Astrocyte (in vitro differentiated cells and primary cell): ENCODE results near the gene RPAP3. TPM values are rescaled to one million over a fixed set of nuclear protein-coding genes. Genes with fewer than 3 reads are reported as not detected.

ENCODE experiments used
- DNase-seq: peaks from one replicate; pipeline ENCODE4 v3.0.0-alpha.2; 2010; ENCODE audit warnings: low read depth
- FAIRE-seq: peaks from 2 replicates; lab custom pipeline; 2011; peaks lifted over from hg19 to GRCh38; lab: Jason Lieb, UNC
- H2AFZ ChIP-seq: 2 replicates; pipeline ENCODE4 v1.6.0; 2012; ENCODE audit warnings: low read depth, low read length, inconsistent platforms
- H3K27ac ChIP-seq: 2 replicates; pipeline ENCODE4 v1.5.1; 2011; ENCODE audit warnings: low read depth, low read length, inconsistent platforms
- H3K27me3 ChIP-seq: 2 replicates; pipeline ENCODE4 v1.6.0; 2011; ENCODE audit warnings: low read length, inconsistent platforms; ENCODE audit not compliant: insufficient read depth
- H3K36me3 ChIP-seq: 2 replicates; pipeline ENCODE4 v1.5.1; 2011; ENCODE audit warnings: low read length, inconsistent platforms; ENCODE audit not compliant: insufficient read depth
- H3K4me1 ChIP-seq: 2 replicates; pipeline ENCODE4 v1.5.1; 2011; ENCODE audit warnings: low read length, inconsistent platforms; ENCODE audit not compliant: insufficient read depth
- H3K4me2 ChIP-seq: 2 replicates; pipeline ENCODE4 v1.6.0; 2012; ENCODE audit warnings: low read length, inconsistent platforms
- H3K4me3 ChIP-seq: 2 replicates; pipeline ENCODE4 v1.5.1; 2011; ENCODE audit warnings: low read depth, mild to moderate bottlenecking, low read length, inconsistent platforms; ENCODE audit not compliant: insufficient read depth
- H3K79me2 ChIP-seq: 2 replicates; pipeline ENCODE4 v1.6.0; 2012; ENCODE audit warnings: mild to moderate bottlenecking, low read length, inconsistent platforms; ENCODE audit not compliant: insufficient read depth
- H3K9ac ChIP-seq: 2 replicates; pipeline ENCODE4 v1.6.0; 2012; ENCODE audit warnings: mild to moderate bottlenecking, low read length, inconsistent platforms
- H3K9me3 ChIP-seq: 2 replicates; pipeline ENCODE4 v1.5.1; 2012; ENCODE audit warnings: low read depth, mild to moderate bottlenecking, low read length, inconsistent platforms; ENCODE audit not compliant: insufficient read depth
- H4K20me1 ChIP-seq: 2 replicates; pipeline ENCODE4 v1.6.0; 2012; ENCODE audit warnings: low read length, inconsistent platforms; ENCODE audit not compliant: insufficient read depth
- H3K27ac Mint-ChIP-seq: one replicate; pipeline ENCODE4 v1.8.0; 2021; ENCODE audit warnings: mild to moderate bottlenecking, mixed read lengths; ENCODE audit not compliant: unreplicated experiment
- H3K27me3 Mint-ChIP-seq: one replicate; pipeline ENCODE4 v1.8.0; 2021; ENCODE audit warnings: low read depth, mixed read lengths; ENCODE audit not compliant: unreplicated experiment
- H3K36me3 Mint-ChIP-seq: one replicate; pipeline ENCODE4 v1.8.0; 2021; ENCODE audit warnings: low read depth, mixed read lengths; ENCODE audit not compliant: unreplicated experiment
- H3K4me1 Mint-ChIP-seq: one replicate; pipeline ENCODE4 v1.8.0; 2021; ENCODE audit warnings: low read depth, mixed read lengths; ENCODE audit not compliant: unreplicated experiment
- H3K4me3 Mint-ChIP-seq: one replicate; pipeline ENCODE4 v1.8.0; 2021; ENCODE audit warnings: mild to moderate bottlenecking, moderate library complexity, mixed read lengths; ENCODE audit not compliant: unreplicated experiment
- H3K9me3 Mint-ChIP-seq: one replicate; pipeline ENCODE4 v1.8.0; 2021; ENCODE audit warnings: mild to moderate bottlenecking, mixed read lengths; ENCODE audit not compliant: unreplicated experiment
- EZH2 ChIP-seq: IDR thresholded peaks from 2 replicates; pipeline ENCODE4 v1.6.1; 2012; ENCODE audit warnings: mild to moderate bottlenecking, low read length, inconsistent platforms; ENCODE audit not compliant: insufficient read depth
- total RNA-seq: library from RNA; stranded (reverse); gene quantifications from 2 replicates; pipeline ENCODE4 v1.2.1, GENCODE V29; 2021
- TF ChIP-seq, protein P1 (sequence below): IDR thresholded peaks from 2 replicates; pipeline ENCODE4 v1.5.1; 2011; ENCODE audit warnings: low read depth, mild to moderate bottlenecking, inconsistent platforms, low read length, moderate library complexity; ENCODE audit not compliant: insufficient read depth

The RPAP3 gene
- total RNA-seq, 1 donor from 2014 or later: 39.2 TPM

DNA sequence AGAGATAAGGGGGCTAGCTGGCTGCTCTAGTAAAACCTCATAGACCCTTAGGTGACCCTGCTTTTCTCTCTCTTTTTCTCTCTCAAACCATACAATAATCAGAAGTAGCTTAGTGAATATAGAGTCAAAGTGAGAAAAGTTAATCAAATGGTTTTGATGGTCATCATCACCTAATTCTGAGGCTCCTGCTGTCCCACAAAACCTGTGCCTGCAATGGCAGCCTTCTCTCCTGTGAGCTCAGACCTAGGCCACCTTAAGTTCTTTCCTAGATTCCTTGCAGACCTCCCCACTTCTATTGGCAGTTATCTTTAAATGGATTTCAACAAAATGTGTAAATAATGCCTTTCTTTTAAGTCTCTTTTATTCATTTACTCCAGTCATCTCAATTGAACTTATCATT lies 1.5 kb upstream of the RPAP3 start:
- H3K36me3 ChIP-seq: no peaks in the 10 kb centered on the region
- H3K27me3 ChIP-seq: no peaks in the 10 kb centered on the region
- TF ChIP-seq, protein P1, sequence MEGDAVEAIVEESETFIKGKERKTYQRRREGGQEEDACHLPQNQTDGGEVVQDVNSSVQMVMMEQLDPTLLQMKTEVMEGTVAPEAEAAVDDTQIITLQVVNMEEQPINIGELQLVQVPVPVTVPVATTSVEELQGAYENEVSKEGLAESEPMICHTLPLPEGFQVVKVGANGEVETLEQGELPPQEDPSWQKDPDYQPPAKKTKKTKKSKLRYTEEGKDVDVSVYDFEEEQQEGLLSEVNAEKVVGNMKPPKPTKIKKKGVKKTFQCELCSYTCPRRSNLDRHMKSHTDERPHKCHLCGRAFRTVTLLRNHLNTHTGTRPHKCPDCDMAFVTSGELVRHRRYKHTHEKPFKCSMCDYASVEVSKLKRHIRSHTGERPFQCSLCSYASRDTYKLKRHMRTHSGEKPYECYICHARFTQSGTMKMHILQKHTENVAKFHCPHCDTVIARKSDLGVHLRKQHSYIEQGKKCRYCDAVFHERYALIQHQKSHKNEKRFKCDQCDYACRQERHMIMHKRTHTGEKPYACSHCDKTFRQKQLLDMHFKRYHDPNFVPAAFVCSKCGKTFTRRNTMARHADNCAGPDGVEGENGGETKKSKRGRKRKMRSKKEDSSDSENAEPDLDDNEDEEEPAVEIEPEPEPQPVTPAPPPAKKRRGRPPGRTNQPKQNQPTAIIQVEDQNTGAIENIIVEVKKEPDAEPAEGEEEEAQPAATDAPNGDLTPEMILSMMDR: no peak
- no peak for TF ChIP-seq EZH2
- H2AFZ ChIP-seq: no peak overlapping the region
- Mint-ChIP-seq H3K27ac (no peak overlapping the region), H3K9me3 (no peaks in the 10 kb centered on the region), H3K4me1 (peaks cover 10% of the 10 kb centered on the region), H3K27me3 (no peaks in the 10 kb centered on the region), H3K36me3 (no peaks in the 10 kb centered on the region), H3K4me3 (peak overlapping the region; percentile 30)
- H3K4me3 ChIP-seq: no peak overlapping the region
- peaks cover 3% of the 10 kb centered on the region for H3K4me1 ChIP-seq
- DNase-seq: no peak
- no peak for FAIRE-seq
- no peak overlapping the region for H3K9ac ChIP-seq
- peaks cover 38% of the 10 kb centered on the region for H3K79me2 ChIP-seq
- H3K27ac ChIP-seq: no peak overlapping the region
- peaks cover 23% of the 10 kb centered on the region for H4K20me1 ChIP-seq
- no peak overlapping the region for H3K4me2 ChIP-seq
- H3K9me3 ChIP-seq: no peaks in the 10 kb centered on the region

DNA sequence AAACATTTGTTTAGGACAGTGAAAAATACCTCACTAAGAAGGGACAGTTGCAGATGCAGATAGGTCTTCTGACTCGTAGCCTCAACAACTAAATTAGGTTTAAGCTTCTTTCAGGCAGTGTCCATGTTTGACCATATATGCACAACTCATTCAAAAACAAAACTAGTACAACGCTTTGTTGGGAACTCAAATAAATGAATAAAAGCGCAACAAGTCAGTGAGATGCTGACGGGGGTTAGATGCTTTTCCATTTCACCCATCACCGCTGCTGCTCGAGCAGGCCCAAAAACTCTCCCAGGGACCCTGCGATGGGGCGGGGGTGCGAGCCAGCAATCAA lies 633 bp downstream of the RPAP3 start:
- peak overlapping the region; percentile 82 for H3K9ac ChIP-seq
- H3K4me1 ChIP-seq: peaks cover 3% of the 10 kb centered on the region
- peak overlapping the region; percentile 75 for H2AFZ ChIP-seq
- Mint-ChIP-seq H3K4me3 (peak overlapping the region; percentile 91), H3K27ac (no peak overlapping the region), H3K9me3 (no peaks in the 10 kb centered on the region), H3K36me3 (no peaks in the 10 kb centered on the region), H3K27me3 (no peaks in the 10 kb centered on the region), H3K4me1 (peaks cover 10% of the 10 kb centered on the region)
- H4K20me1 ChIP-seq: peaks cover 28% of the 10 kb centered on the region
- TF ChIP-seq EZH2: no peak
- TF ChIP-seq, protein P1: no peak
- no peaks in the 10 kb centered on the region for H3K27me3 ChIP-seq
- no peaks in the 10 kb centered on the region for H3K9me3 ChIP-seq
- DNase-seq (peak; percentile 4), FAIRE-seq (no peak)
- H3K36me3 ChIP-seq: peaks cover 6% of the 10 kb centered on the region
- H3K79me2 ChIP-seq: peaks cover 49% of the 10 kb centered on the region
- peak overlapping the region; percentile 92 for H3K4me3 ChIP-seq
- H3K27ac ChIP-seq: peak overlapping the region; percentile 80
- H3K4me2 ChIP-seq: peak overlapping the region; percentile 89

DNA sequence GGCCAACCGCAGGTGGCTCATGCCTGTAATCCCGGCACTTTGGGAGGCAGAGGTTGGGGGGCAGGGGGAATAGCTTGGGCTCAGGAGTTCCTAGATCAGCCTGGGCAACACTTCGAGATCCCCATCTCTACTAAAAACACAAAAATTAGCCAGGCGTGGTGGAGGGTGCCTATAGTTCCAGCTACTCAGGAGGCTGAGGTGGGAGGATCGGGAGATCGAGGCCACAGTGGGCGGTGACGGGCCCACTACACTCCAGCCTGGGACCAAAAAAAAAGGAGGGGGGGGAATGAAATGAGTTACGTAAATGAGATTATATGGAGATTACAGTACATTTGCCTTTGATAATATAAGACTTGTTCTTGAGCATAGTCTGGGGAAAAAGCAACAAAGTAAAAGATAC lies 1.1 kb downstream of the RPAP3 start:
- no peak for TF ChIP-seq EZH2
- TF ChIP-seq, protein P1: no peak
- peak overlapping the region; percentile 80 for H3K27ac ChIP-seq
- H3K4me3 ChIP-seq: peak overlapping the region; percentile 92
- Mint-ChIP-seq H3K36me3 (peaks cover 3% of the 10 kb centered on the region), H3K4me3 (peak overlapping the region; percentile 91), H3K27me3 (no peaks in the 10 kb centered on the region), H3K9me3 (no peaks in the 10 kb centered on the region), H3K27ac (no peak overlapping the region), H3K4me1 (peaks cover 7% of the 10 kb centered on the region)
- H2AFZ ChIP-seq: no peak overlapping the region
- H4K20me1 ChIP-seq: peaks cover 28% of the 10 kb centered on the region
- H3K79me2 ChIP-seq: peaks cover 50% of the 10 kb centered on the region
- H3K36me3 ChIP-seq: peaks cover 6% of the 10 kb centered on the region
- FAIRE-seq (no peak), DNase-seq (no peak)
- no peaks in the 10 kb centered on the region for H3K9me3 ChIP-seq
- H3K4me1 ChIP-seq: peaks cover 3% of the 10 kb centered on the region
- no peaks in the 10 kb centered on the region for H3K27me3 ChIP-seq
- peak overlapping the region; percentile 82 for H3K9ac ChIP-seq
- H3K4me2 ChIP-seq: peak overlapping the region; percentile 89
